Right lobe of liver (tissue), 4 donors: ENCODE results near the gene VARS1.

Source experiments
- CTCF ChIP-seq, 4 donors: fragments of 200-600 bp in 3 of 4; fragments of 450-650 bp in 1 of 4; IDR thresholded peaks; one replicate each; pipeline versions ENCODE4 v1.5.1 to v1.8.0; 2016 to 2022; ENCODE audit warnings: antibody characterized with exemption in 4 of 4, mild to moderate bottlenecking in 2 of 4
- POLR2A ChIP-seq: fragments of 450-650 bp; IDR thresholded peaks from one replicate; pipeline ENCODE4 v1.6.1; 2017; ENCODE audit warnings: antibody characterized with exemption, mild to moderate bottlenecking
- donor health status: DM: no; HTN: no; CAD: no.
- donor health status: DM: no; HTN: no; CAD: no.
- donor health status: DM: no; HTN: yes; CAD: no.

GRCh38 chr6:31792090-31792374 is 3.5 kb downstream of the VARS1 start:
- TF ChIP-seq CTCF (IDR thresholded peaks at IDR 0.05) (no peak), POLR2A (no peak)
